COLO668 (cell line): ENCODE data around the gene ALDH16A1.

ENCODE experiments used
- DNase-seq: peaks from one replicate; lab custom pipeline; 2025; ENCODE audit not compliant: unreplicated experiment; lab: John Stamatoyannopoulos, UW

The ALDH16A1 gene

GRCh38 chr19:49453013-49453756 lies at the start of gene ALDH16A1:
Gene ALDH16A1 (plus strand): TSS chr19:49453225. CDS start chr19:49453332, 107 bp downstream.
- DNase-seq: peak; percentile 98

DNA sequence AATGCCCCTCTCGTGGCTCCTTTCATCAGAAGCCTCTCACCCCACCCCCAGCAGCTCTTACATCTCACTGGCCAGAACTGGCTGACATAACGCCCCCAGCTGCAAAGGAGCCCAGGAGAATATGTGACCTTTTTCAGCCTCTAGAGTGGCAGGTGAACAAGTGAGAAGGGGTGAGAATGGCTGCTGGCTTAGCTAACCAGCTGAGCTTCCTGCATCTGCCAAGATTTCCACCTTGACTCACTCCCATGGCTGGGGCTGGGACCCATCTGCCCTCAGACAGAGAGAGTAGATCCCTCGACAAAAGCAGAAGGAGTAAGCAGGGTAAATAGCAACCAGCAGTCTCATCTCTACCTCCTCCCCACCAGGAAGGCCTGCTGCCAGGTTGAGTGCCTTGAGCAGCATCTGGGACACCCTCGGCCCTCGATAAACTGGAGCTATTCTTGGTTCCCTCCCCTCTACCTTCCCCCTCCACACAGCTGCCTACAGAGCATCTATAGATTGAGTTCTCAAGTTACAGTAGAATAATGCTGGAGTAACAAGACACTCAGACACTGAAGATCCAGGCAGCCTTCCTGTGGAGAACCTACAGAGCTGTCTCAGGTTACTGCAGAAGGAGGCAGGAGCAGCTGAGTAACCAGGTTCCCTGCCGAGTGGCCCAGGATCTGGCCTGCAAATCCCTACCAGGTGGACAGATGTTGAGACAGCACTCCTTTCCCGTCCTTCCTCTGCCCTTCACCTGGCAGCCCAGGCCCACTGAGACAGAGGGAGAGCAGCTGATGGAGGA lies 49.4 kb upstream of the ALDH16A1 start:
- DNase-seq: peak; percentile 82

DNA sequence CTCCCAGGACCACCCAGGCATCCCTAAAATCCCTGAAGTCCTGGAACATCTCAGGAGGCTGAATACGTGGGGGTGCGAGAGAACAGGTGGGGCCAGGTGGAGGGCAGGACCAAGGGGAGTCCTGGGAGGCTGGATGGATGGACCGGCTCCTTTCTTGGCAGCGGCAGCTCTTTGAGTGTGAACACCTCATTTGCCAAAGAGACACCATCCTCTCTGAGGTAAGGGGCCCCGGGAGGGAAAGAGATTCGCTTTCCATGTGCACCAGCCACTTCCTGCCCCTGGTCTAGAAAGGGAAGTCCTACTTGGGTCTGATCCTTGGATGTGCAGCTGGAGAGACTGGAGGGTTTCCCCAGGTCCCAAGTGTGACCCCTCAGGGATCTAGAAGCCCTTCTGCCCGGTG lies 45.9 kb upstream of the ALDH16A1 start:
- DNase-seq: no peak

DNA sequence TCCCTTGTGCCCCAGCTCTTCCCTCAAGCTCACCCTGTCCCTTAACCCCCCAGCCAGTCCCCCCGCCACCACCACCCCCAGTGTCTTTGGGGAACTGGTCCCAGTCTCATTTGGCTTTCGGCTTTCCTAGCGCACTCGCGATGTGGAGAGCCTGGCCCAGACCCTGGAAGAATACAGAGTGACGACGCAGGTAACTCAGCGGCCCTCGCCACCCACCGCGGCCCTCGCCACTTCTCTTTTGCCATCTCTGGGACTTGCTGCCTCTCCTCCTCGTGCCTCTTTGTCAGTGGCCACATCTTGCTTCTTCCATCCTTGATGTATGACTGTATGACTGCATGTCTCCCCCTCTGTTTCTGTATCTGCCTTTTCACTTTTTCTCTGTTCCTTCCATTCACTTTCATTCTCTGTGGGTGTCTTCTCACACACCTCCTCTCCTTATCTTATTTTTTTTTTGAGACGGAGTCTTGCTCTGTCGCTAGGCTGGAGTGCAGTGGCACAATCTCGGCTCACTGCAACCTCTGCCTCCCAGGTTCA lies 45.5 kb upstream of the ALDH16A1 start:
- DNase-seq: no peak

- DNase-seq: no peak
Measured at GRCh38 chr19:49408816-49409440, 44.1 kb upstream of the ALDH16A1 start.

GRCh38 chr19:49409441-49410029 lies 43.5 kb upstream of the ALDH16A1 start:
- DNase-seq: peak; percentile 35

DNA sequence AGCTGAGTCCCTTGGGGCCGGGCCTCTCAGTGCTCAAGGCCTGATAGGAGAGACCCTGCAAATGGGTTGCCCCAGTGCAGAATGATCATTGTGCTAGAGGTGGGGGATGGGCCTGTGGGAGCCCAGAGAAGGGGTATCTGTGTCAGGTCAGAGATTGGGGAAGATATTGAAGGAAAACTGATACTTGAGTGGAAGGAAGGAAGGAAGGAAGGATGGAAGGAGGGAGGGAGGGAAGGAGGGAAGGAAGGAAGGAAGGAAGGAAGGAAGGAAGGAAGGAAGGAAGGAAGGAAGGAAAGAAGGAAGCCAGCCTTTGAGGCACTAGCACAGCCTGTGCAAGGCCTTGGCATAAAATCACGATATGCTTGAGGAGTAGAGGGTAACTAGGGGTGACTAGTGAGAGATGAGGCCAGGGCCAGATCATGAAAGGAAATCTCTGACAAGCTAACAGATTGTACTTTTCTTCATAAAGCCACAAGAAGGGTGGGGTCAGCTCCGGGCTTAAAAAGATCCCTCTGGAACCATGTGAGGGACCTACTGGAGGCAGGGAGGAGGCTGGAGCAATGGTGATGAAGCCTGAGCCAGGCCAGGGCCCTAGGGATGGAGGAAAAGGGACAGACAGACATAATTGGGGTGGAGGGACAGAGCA lies 41.2 kb upstream of the ALDH16A1 start:
- DNase-seq: no peak

DNA sequence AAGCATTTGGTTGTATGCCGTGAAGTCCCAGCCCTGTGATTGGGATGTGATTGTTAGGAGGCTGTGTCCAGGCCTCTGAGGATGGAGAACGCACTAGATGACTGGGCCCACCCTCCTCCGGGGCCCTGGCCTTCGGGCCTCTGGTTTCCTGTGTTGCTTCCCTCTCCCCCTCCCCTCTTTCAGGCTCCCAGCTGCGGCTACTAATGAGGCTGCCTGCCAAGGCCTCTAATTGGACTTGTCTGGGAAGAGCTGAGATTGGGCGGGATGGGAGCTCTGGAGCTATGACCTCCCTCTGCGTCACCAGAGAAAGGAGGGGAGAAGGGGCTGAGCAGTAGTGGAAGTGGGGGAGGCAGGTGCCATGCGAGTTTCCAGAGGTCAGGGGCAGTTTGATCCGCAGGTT lies 39.7 kb upstream of the ALDH16A1 start:
- no peak for DNase-seq

DNA sequence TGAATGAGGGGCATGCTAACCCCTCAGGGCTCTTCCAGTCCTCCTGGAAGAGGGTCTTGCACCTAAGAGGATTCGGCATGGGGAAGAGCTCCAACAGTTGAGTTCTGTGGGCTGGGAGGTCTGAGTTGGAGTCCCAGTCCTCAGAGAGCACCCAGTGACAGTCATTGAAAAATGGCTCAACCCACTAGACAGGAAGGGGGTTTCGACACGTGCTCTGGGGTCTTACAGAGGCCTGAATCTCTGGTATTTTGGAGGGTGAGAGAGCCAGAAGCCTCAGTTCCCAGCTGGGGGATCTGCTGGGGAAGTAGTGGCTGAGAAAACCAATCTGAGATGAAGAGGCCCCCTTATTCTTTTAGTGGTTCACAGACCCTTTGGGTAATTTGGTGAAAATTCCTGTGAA lies 38.8 kb upstream of the ALDH16A1 start:
- DNase-seq: no peak

- no peak for DNase-seq
Measured at GRCh38 chr19:49415102-49415809, 37.8 kb upstream of the ALDH16A1 start.

DNA sequence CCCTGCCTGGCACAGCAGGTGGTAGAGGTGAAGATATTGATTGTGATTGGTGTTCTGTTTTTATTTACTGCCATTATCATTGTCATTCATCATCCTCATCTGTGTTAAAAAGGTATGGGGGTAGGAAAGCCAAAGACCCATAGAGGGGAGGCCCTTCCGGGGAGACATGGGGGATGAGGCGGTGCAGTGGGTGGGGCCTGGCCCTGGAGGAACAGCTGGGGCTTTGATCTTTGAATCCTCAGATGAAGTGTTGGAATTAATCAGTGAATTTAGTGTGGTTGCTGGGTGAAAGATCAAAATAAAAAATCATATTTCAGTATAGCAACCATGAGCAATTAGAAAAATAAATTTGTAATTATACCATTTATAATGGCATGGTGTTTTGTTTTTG lies 37.2 kb upstream of the ALDH16A1 start:
- no peak for DNase-seq

DNA sequence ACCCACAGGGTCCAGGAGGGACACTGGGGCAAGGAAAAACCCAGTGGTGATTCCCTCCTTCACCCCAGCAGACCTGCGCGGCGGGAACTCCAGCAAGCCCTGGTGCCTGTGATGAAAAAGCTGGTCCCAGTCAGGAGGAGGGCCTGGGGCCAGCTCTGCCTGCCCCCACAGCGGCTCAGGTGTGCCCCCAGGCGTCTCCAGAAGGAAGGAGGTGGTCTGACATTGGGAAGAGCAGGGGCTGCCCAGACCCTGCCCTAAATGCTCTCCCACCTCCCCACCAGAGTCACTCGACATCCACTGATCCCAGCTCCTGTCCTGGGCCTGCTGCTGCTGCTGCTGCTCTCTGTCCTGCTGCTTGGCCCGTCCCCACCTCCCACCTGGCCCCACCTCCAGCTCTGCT lies 35.9 kb upstream of the ALDH16A1 start:
- no peak for DNase-seq

GRCh38 chr19:49418511-49418910 lies 34.5 kb upstream of the ALDH16A1 start:
- DNase-seq: no peak

GRCh38 chr19:49419173-49419572 lies 33.9 kb upstream of the ALDH16A1 start:
- no peak for DNase-seq

- DNase-seq: no peak
Measured at GRCh38 chr19:49420227-49420626, 32.8 kb upstream of the ALDH16A1 start.

- peak; percentile 58 for DNase-seq
Measured at GRCh38 chr19:49421039-49421877, 31.8 kb upstream of the ALDH16A1 start.

DNA sequence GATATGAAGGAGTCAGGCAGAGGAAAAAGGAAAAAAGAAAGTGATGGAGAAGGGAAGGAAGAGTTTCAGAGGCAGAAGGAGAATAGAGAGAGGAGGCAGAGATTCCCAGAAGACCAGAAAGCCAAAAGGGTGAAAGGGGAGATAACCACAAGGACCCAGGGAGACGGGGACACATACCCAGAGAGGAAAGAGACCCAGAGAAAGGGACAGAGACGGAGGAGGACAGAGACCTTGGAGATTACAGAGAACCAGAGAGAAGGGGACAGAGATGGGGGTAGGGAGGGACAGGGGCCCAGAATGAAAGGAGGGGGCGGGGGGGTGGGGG lies 31.2 kb upstream of the ALDH16A1 start:
- no peak for DNase-seq

DNA sequence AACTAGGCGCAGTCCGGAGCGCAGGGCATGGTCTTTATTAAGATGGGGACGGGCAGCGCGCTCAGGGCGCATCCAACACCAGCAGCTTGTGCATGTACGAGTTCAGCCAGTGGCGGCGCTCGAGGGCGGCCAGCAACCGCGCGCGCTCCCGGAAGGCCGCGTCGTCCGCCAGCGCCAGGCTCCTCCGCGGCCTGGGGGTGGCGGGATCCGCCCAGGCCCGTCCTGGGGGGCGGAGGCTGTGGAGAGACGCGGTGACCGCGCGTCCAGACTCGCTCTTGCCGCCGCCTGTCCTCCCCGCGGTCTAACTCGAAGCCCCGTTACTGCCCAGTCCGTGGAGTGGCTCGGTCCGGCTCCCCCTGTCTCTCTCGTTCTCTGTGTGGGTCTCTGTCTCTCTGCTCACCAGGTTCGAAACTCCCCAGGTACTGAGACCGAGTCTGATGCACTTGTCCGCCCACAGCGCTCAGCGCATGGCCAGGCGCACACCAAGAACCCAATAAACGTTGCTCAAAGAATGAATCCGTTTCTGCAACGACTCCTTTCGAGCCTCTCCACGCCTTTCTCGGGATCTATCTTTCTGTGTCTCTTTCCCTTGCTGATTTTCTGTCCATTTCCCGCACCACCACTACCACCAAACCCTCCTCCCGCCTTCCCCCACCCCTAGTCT lies 30.5 kb upstream of the ALDH16A1 start:
- peak; percentile 46 for DNase-seq
